Stomach (tissue), 9 donors: ENCODE measurements around the gene LRP1. TPM values are rescaled to one million over a fixed set of nuclear protein-coding genes. Genes with fewer than 3 reads are reported as not detected.

ENCODE experiments used
- DNase-seq, 2 donors: peaks; one replicate each; pipeline versions ENCODE4 v3.0.0 to v3.0.0-alpha.2; 2013 to 2019
- H3K27ac ChIP-seq, 5 donors: fragments of 200-600 bp in 4 of 5; sonication (generic) in 4 of 5; one replicate each; pipeline ENCODE4 v1.5.1; 2013 to 2019; ENCODE audit warnings: mild to moderate bottlenecking in 1 of 5, moderate library complexity in 1 of 5
- H3K27me3 ChIP-seq, 3 donors: fragments of 200-600 bp; sonication (generic); one replicate each; pipeline ENCODE4 v1.5.1; 2017 to 2019; ENCODE audit warnings: mixed run types in 1 of 3
- H3K36me3 ChIP-seq, 4 donors: fragments of 200-600 bp; sonication (generic); 1 replicate in 3 of 4; 2 replicates in 1 of 4; pipeline ENCODE4 v1.5.1; 2016 to 2019
- H3K4me1 ChIP-seq, 4 donors: fragments of 200-600 bp; sonication (generic); one replicate each; pipeline ENCODE4 v1.5.1; 2016 to 2019
- H3K4me3 ChIP-seq, 4 donors: fragments of 200-600 bp; sonication (generic) in 3 of 4; one replicate each; pipeline ENCODE4 v1.5.1; 2016 to 2019; ENCODE audit warnings: mild to moderate bottlenecking in 1 of 4
- H3K9me3 ChIP-seq, 4 donors: fragments of 200-600 bp; sonication (generic); one replicate each; pipeline ENCODE4 v1.5.1; 2016 to 2019
- EP300 ChIP-seq: sonication (generic); formaldehyde crosslinking; IDR thresholded peaks from one replicate; pipeline ENCODE4 v1.6.1; 2017; ENCODE audit warnings: antibody characterized with exemption
- POLR2A ChIP-seq, 4 donors: fragments of 450-650 bp; IDR thresholded peaks; one replicate each; pipeline ENCODE4 v1.6.1; 2016; ENCODE audit warnings: antibody characterized with exemption in 4 of 4, control low read depth in 2 of 4, mild to moderate bottlenecking in 1 of 4, moderate library complexity in 1 of 4
- POLR2AphosphoS5 ChIP-seq, 3 donors: sonication (generic); formaldehyde crosslinking; IDR thresholded peaks; one replicate each; pipeline ENCODE4 v1.6.1; 2016; ENCODE audit warnings: antibody characterized with exemption in 3 of 3
- WGBS, 5 donors: extraction: QIAGEN DNeasy Blood & Tissue Kit in 3 of 5; methylation state at CpG; one replicate each; pipeline versions ENCODE4 v1.1.5 to v1.1.7; 2013 to 2018; 5-methylcytosine and 5-hydroxymethylcytosine counted together
- intact Hi-C: fragments of 100-400 bp; cut with DNase I; formaldehyde crosslinking; loops from one replicate; pipeline ENCODE4 v1.15.1; 2023; ENCODE audit warnings: low total_unique reads
- polyA plus RNA-seq, 3 donors: library from polyadenylated mRNA; stranded (reverse); fragments of 200-250 nt; gene quantifications; one replicate each; pipeline ENCODE4 v1.2.3, GENCODE V29; 2013
- total RNA-seq, 5 donors: library from RNA; depleted of rRNA; stranded (reverse); fragments of >200 nt; gene quantifications; one replicate each; pipeline versions ENCODE4 v1.1.0 to v1.2.3, GENCODE V29; 2014 to 2016
- TF ChIP-seq, protein P1 (sequence below), 7 experiments: fragments of 450-650 bp in 4 of 7; fragments of 200-600 bp in 3 of 7; sonication (generic) in 3 of 7; IDR thresholded peaks; one replicate each; pipeline ENCODE4 v1.5.1; 2016 to 2019; ENCODE audit warnings: antibody characterized with exemption in 7 of 7, control low read depth in 2 of 7, mild to moderate bottlenecking in 1 of 7
- donor health status: healthy with polysubstance abuse.
- donor health status: Bipolar disorder and iron deficiency.
- donor health status: healthy.

The LRP1 gene
- total and polyA plus RNA-seq, 8 donors = 13.5 to 510 (median 100) TPM

DNA sequence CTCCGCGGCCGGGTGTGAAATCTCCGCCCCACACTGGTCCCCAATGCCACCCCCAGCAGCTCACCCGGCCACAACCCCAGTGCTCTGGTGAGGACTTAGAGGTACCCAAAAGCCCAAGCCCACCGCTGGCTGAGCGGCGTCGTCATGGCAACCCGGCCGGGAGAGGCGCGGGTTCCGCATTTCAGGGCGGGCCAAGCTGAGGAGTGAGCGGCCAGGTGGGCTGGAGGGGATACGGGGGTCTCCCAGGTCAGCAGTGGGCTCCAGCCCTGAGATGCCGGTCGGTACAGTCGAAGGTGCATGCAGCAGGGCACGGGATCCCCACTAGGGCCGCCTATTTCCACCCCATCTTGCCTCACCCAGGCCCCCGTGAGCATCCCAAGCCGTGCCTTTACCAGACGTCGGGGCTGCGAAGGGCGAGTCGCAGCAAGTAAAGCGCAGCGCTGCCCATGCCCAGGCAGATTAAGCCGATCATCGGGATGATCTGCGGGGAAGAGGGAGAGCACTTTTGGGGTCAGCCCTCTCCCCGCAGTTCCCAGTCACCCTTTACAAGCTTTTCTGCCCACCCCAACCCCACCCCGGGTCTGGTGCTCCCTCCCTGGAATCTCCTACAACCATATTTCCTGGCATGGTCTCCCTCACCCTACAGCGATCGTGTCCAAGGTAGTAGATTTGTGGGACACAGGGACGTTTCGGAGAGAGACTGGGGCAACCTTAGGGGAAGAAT, 108.1 kb downstream of the LRP1 start:
- WGBS, 5 donors = 18 to 33% (median 26%) methylated on average over 20 to 40 of the region's 40 CpGs
- Histone ChIP-seq H3K27me3 (peaks cover 4 to 65% (median 47%) of the 10 kb centered on the region in 3 donors), H3K9me3 (no peaks in the 10 kb centered on the region), H3K27ac (peak overlapping the region in 2 of 5 donors; percentile 23 to 25), H3K4me3 (peak overlapping the region in 1 of 4 donors; percentile 9), H3K36me3 (peaks cover 33 to 38% (median 34%) of the 10 kb centered on the region in 4 donors), H3K4me1 (peaks cover 33 to 82% (median 69%) of the 10 kb centered on the region in 4 donors)
- DNase-seq = peak in 1 of 2 donors; percentile 37
- TF ChIP-seq POLR2AphosphoS5 (IDR thresholded peaks at IDR 0.05) (no peak), POLR2A (IDR thresholded peaks at IDR 0.05) (no peak), EP300 (no peak)
- TF ChIP-seq, protein P1, sequence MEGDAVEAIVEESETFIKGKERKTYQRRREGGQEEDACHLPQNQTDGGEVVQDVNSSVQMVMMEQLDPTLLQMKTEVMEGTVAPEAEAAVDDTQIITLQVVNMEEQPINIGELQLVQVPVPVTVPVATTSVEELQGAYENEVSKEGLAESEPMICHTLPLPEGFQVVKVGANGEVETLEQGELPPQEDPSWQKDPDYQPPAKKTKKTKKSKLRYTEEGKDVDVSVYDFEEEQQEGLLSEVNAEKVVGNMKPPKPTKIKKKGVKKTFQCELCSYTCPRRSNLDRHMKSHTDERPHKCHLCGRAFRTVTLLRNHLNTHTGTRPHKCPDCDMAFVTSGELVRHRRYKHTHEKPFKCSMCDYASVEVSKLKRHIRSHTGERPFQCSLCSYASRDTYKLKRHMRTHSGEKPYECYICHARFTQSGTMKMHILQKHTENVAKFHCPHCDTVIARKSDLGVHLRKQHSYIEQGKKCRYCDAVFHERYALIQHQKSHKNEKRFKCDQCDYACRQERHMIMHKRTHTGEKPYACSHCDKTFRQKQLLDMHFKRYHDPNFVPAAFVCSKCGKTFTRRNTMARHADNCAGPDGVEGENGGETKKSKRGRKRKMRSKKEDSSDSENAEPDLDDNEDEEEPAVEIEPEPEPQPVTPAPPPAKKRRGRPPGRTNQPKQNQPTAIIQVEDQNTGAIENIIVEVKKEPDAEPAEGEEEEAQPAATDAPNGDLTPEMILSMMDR (IDR thresholded peaks at IDR 0.05) = no peak
- intact Hi-C loops = no loop called here

DNA sequence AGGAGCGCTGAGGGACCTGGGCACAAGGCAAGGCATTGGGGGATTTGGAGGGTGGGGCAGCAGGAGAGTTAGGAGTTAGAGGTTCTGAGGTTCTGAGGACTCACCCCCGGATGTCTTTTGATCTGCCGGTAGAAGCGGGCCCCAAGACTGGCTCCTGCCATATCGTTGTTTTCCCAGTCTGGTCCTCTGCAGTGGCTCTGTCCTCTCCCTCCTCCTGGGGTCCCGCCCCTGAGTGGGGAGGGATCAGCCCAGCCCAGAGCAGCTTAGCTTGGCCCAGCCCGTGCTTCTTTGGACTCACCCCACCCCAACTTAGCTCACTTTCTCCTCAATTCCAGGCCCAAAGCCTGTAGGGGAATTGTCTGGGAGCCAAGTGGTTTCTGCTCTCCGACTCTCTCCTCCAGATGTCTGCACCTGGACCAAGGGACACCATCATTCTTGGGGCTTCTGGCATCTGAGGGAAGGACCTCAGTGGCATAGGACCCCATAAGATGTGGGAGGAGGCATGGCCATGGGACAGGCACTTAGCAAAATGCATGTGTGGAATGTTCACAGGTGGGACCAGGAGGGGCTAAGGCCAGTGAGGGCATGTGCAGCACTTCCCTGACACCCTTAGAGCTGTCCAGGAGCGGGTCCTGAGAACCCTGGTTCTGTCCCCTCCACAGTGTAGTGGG, 108.8 kb downstream of the LRP1 start:
- intact Hi-C loops = no loop called here
- Histone ChIP-seq H3K27me3 (peaks cover 11 to 72% (median 54%) of the 10 kb centered on the region in 3 donors), H3K36me3 (peaks cover 26 to 31% (median 27%) of the 10 kb centered on the region in 4 donors), H3K9me3 (no peaks in the 10 kb centered on the region), H3K4me3 (peak overlapping the region in 1 of 4 donors; percentile 9), H3K27ac (peak overlapping the region in 1 of 5 donors; percentile 25), H3K4me1 (peaks cover 40 to 87% (median 72%) of the 10 kb centered on the region in 4 donors)
- 23 to 38% (median 29%) methylated on average over 7 to 9 of the region's 9 CpGs for WGBS, 5 donors
- DNase-seq = peak in 1 of 2 donors; percentile 72
- TF ChIP-seq POLR2AphosphoS5 (IDR thresholded peaks at IDR 0.05) = no peak
- TF ChIP-seq POLR2A (IDR thresholded peaks at IDR 0.05) = no peak
- no peak for TF ChIP-seq EP300
- TF ChIP-seq, protein P1 (IDR thresholded peaks at IDR 0.05) = no peak

DNA sequence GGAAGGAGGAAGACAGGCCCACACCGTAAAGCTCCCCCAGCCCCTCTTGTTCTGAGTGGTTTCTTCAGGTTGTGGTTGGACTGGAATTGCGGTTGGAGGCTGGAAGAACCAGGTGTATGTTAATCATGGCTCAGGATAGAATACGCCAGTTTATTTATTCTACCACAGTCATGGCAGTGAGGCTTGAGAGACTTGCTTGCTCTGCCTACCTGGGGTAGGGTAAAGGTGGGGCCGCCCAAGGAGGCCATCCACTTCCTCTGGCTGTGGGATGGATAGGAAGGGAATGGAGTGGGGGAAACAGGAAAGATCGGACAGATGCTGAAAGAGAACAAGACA, 109.3 kb downstream of the LRP1 start:
- TF ChIP-seq, protein P1 (IDR thresholded peaks at IDR 0.05) = no peak
- TF ChIP-seq POLR2AphosphoS5 (IDR thresholded peaks at IDR 0.05) = no peak
- TF ChIP-seq EP300 = no peak
- TF ChIP-seq POLR2A (IDR thresholded peaks at IDR 0.05) = no peak
- intact Hi-C loops = no loop called here
- DNase-seq = peak in 1 of 2 donors; percentile 56
- H3K4me3 ChIP-seq = peak overlapping the region in 1 of 4 donors; percentile 54
- peaks cover 45 to 92% (median 75%) of the 10 kb centered on the region in 4 donors for H3K4me1 ChIP-seq
- H3K27ac ChIP-seq = no peak overlapping the region
- H3K27me3 ChIP-seq = peaks cover 14 to 77% (median 59%) of the 10 kb centered on the region in 3 donors
- H3K36me3 ChIP-seq = peaks cover 21 to 26% (median 22%) of the 10 kb centered on the region in 4 donors
- no peaks in the 10 kb centered on the region for H3K9me3 ChIP-seq
- 17 to 27% (median 23%) methylated on average over 5 of the region's 5 CpGs for WGBS, 5 donors

- peaks cover 20 to 84% (median 66%) of the 10 kb centered on the region in 3 donors for H3K27me3 ChIP-seq
- peaks cover 51 to 99% (median 81%) of the 10 kb centered on the region in 4 donors for H3K4me1 ChIP-seq
- WGBS, 5 donors = 3 to 7% (median 5%) methylated on average over 54 to 63 of the region's 63 CpGs
- DNase-seq = peak in 1 of 2 donors; percentile 60
- H3K4me3 ChIP-seq = peak overlapping the region; percentile 38 to 61 (median 46)
- TF ChIP-seq POLR2A (IDR thresholded peaks at IDR 0.05) (no peak), POLR2AphosphoS5 (IDR thresholded peaks at IDR 0.05) (no peak), EP300 (no peak)
- TF ChIP-seq, protein P1 (IDR thresholded peaks at IDR 0.05) = no peak
- H3K36me3 ChIP-seq = peaks cover 15 to 19% (median 16%) of the 10 kb centered on the region in 4 donors
- H3K9me3 ChIP-seq = no peaks in the 10 kb centered on the region
- intact Hi-C loops = no loop called here
- no peak overlapping the region for H3K27ac ChIP-seq
These were observed 109.9 kb downstream of the LRP1 start for GRCh38 chr12:57237932-57238853.
